ENCODE data around the gene PTPN4.

Gene PTPN4

GRCh38 chr2:119901013-119901412 is 141.3 kb downstream of the PTPN4 start:
- FAIRE-seq (no peak), DNase-seq (ENCODE audit: insufficient read length, low spot score) (no peak)
- TF ChIP-seq CTCF (IDR thresholded peaks at IDR 0.05; ENCODE audit: insufficient read depth, missing control alignments) = no peak

GRCh38 chr2:119910566-119910965 is 150.8 kb downstream of the PTPN4 start:
- FAIRE-seq = no peak
- no peak for TF ChIP-seq CTCF (IDR thresholded peaks at IDR 0.05; ENCODE audit: insufficient read depth, missing control alignments)
- DNase-seq (ENCODE audit: insufficient read length, low spot score) = no peak

GRCh38 chr2:119914266-119914665 is 154.5 kb downstream of the PTPN4 start:
- FAIRE-seq = no peak
- no peak for TF ChIP-seq CTCF (IDR thresholded peaks at IDR 0.05; ENCODE audit: insufficient read depth, missing control alignments)
- DNase-seq (ENCODE audit: insufficient read length, low spot score) = no peak

GRCh38 chr2:119921825-119922224 is 162.1 kb downstream of the PTPN4 start:
- DNase-seq (ENCODE audit: insufficient read length, low spot score) = no peak
- no peak for TF ChIP-seq CTCF (IDR thresholded peaks at IDR 0.05; ENCODE audit: insufficient read depth, missing control alignments)
- FAIRE-seq = no peak

- FAIRE-seq (no peak), DNase-seq (ENCODE audit: insufficient read length, low spot score) (no peak)
- no peak for TF ChIP-seq CTCF (IDR thresholded peaks at IDR 0.05; ENCODE audit: insufficient read depth, missing control alignments)
Measured at GRCh38 chr2:119922699-119923098, 163.0 kb downstream of the PTPN4 start.

GRCh38 chr2:119929537-119929936 is 169.8 kb downstream of the PTPN4 start:
- FAIRE-seq (no peak), DNase-seq (ENCODE audit: insufficient read length, low spot score) (no peak)
- TF ChIP-seq CTCF (IDR thresholded peaks at IDR 0.05; ENCODE audit: insufficient read depth, missing control alignments) = no peak

GRCh38 chr2:119932809-119933208 is 173.1 kb downstream of the PTPN4 start:
- no peak for FAIRE-seq

More at GRCh38 chr2:119932809-119933208, 173.1 kb downstream of the PTPN4 start:
- no peak for TF ChIP-seq CTCF (IDR thresholded peaks at IDR 0.05; ENCODE audit: insufficient read depth, missing control alignments)
- DNase-seq (ENCODE audit: insufficient read length, low spot score) = no peak

All from D721Med (cell line).